Gastroesophageal sphincter (tissue), 4 donors: ENCODE data around the gene MRPL46. TPM values are rescaled to one million over a fixed set of nuclear protein-coding genes. Genes with fewer than 3 reads are reported as not detected.
"Not testable (repeated sequence)": the region's sequence is repeated elsewhere in the genome, so short reads cannot be mapped to it uniquely, and the experiment has no call there.

Experiments
- ATAC-seq: fragments of 150-250 bp; one replicate; pipeline ENCODE4 v1.9.1; 2016; ENCODE audit warnings: mild to moderate bottlenecking, moderate library complexity
- H3K27ac ChIP-seq, 4 donors: fragments of 200-600 bp; sonication (generic) in 3 of 4; 1 replicate in 3 of 4; 2 replicates in 1 of 4; pipeline ENCODE4 v1.5.1; 2016 to 2019
- H3K27me3 ChIP-seq: fragments of 200-600 bp; sonication (generic); one replicate; pipeline ENCODE4 v1.5.1; 2019
- H3K36me3 ChIP-seq, 2 donors: fragments of 200-600 bp; sonication (generic); one replicate each; pipeline ENCODE4 v1.5.1; 2019; ENCODE audit warnings: control low read depth in 1 of 2
- H3K4me1 ChIP-seq, 3 donors: fragments of 200-600 bp; sonication (generic); 1 replicate in 2 of 3; 2 replicates in 1 of 3; pipeline ENCODE4 v1.5.1; 2016 to 2019; ENCODE audit warnings: control low read depth in 2 of 3
- H3K4me3 ChIP-seq, 2 donors: fragments of 200-600 bp; sonication (generic); one replicate each; pipeline ENCODE4 v1.5.1; 2019; ENCODE audit warnings: mild to moderate bottlenecking in 1 of 2, moderate library complexity in 1 of 2
- H3K9me3 ChIP-seq, 3 donors: fragments of 200-600 bp; sonication (generic); one replicate each; pipeline ENCODE4 v1.5.1; 2017 to 2019; ENCODE audit warnings: control low read depth in 2 of 3
- CTCF ChIP-seq, 4 experiments: fragments of 200-600 bp in 2 of 4; fragments of 450-650 bp in 2 of 4; sonication (generic) in 1 of 4; IDR thresholded peaks; one replicate each; pipeline ENCODE4 v1.5.1; 2017 to 2019; ENCODE audit warnings: antibody characterized with exemption in 4 of 4, mild to moderate bottlenecking in 2 of 4, moderate library complexity in 2 of 4
- EP300 ChIP-seq: sonication (generic); formaldehyde crosslinking; IDR thresholded peaks from one replicate; pipeline ENCODE4 v1.6.1; 2017; ENCODE audit warnings: antibody characterized with exemption, mild to moderate bottlenecking
- POLR2A ChIP-seq, 2 donors: fragments of 450-650 bp; IDR thresholded peaks; one replicate each; pipeline ENCODE4 v1.6.1; 2017; ENCODE audit warnings: antibody characterized with exemption in 2 of 2, mild to moderate bottlenecking in 2 of 2, moderate library complexity in 1 of 2
- POLR2AphosphoS5 ChIP-seq: sonication (generic); formaldehyde crosslinking; IDR thresholded peaks from one replicate; pipeline ENCODE4 v1.6.1; 2017; ENCODE audit warnings: antibody characterized with exemption
- WGBS, 2 donors: methylation state at CpG; one replicate each; pipeline ENCODE4 v1.1.5; 2018; ENCODE audit warnings: low coverage in 1 of 2; 5-methylcytosine and 5-hydroxymethylcytosine counted together
- total RNA-seq, 4 donors: library from RNA; depleted of rRNA; stranded (reverse); fragments of >200 nt; gene quantifications; one replicate each; pipeline ENCODE4 v1.1.0, GENCODE V29; 2016

The MRPL46 gene
- total RNA-seq, 4 donors from 2014 or later, result 22.6 to 26.9 (median 22.9) TPM

GRCh38 chr15:88440021-88440420, 27.2 kb downstream of the MRPL46 start:
- no peaks in the 10 kb centered on the region for H3K36me3 ChIP-seq
- WGBS, 2 donors, result 80% methylated on average over 1 of the region's 1 CpG; no CpG with 5 or more reads in 1 of the 2 donors
- peaks cover 54% of the 10 kb centered on the region for H3K27me3 ChIP-seq
- H3K4me3 ChIP-seq, result no peak overlapping the region
- no peak overlapping the region for H3K27ac ChIP-seq
- H3K9me3 ChIP-seq, result peaks cover 0 to 19% (median 0%) of the 10 kb centered on the region in 3 donors
- H3K4me1 ChIP-seq, result no peaks in the 10 kb centered on the region
- no peak for TF ChIP-seq POLR2A (IDR thresholded peaks at IDR 0.05)
- no peak for TF ChIP-seq EP300
- TF ChIP-seq POLR2AphosphoS5, result no peak
- no peak for TF ChIP-seq CTCF (IDR thresholded peaks at IDR 0.05)
- ATAC-seq, result no peak

- Histone ChIP-seq H3K9me3 (peaks cover 0 to 5% (median 0%) of the 10 kb centered on the region in 3 donors), H3K36me3 (no peaks in the 10 kb centered on the region), H3K4me1 (no peaks in the 10 kb centered on the region), H3K4me3 (no peak overlapping the region), H3K27ac (no peak overlapping the region), H3K27me3 (peaks cover 48% of the 10 kb centered on the region)
- ATAC-seq, result no peak
- no peak for TF ChIP-seq POLR2AphosphoS5
- TF ChIP-seq EP300, result no peak
- TF ChIP-seq POLR2A (IDR thresholded peaks at IDR 0.05), result no peak
- no peak for TF ChIP-seq CTCF (IDR thresholded peaks at IDR 0.05)
- WGBS, 2 donors, result 72 to 80% methylated on average over 1 to 5 of the region's 5 CpGs
Measured at GRCh38 chr15:88438181-88438580, 29.0 kb downstream of the MRPL46 start.

DNA sequence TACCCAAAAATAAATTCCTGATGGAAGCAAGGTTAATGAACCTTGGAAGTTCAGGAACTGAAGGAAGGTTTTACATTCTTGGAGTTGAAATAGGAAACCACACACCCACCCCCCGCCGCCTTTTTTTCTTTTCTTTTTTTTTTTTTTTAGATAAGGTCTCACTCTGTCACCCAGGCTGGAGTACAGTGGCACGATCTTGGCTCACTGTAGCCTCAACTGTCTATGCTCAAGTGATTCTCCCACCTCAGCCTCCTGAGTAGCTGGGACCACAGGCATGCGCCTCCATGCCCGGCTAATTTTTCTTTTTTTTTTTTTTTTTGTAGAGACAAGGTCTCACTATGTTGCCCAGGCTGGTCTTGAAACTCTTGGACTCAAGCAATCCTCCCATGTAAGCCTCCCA, 33.1 kb downstream of the MRPL46 start:
- not testable (repeated sequence) for ATAC-seq, H3K4me1 ChIP-seq, H3K4me3 ChIP-seq, H3K36me3 ChIP-seq, H3K9me3 ChIP-seq, H3K27ac ChIP-seq
- WGBS, 2 donors, result 70 to 72% methylated on average over 4 to 5 of the region's 5 CpGs
- H3K27me3 ChIP-seq, result peaks cover 47% of the 10 kb centered on the region

DNA sequence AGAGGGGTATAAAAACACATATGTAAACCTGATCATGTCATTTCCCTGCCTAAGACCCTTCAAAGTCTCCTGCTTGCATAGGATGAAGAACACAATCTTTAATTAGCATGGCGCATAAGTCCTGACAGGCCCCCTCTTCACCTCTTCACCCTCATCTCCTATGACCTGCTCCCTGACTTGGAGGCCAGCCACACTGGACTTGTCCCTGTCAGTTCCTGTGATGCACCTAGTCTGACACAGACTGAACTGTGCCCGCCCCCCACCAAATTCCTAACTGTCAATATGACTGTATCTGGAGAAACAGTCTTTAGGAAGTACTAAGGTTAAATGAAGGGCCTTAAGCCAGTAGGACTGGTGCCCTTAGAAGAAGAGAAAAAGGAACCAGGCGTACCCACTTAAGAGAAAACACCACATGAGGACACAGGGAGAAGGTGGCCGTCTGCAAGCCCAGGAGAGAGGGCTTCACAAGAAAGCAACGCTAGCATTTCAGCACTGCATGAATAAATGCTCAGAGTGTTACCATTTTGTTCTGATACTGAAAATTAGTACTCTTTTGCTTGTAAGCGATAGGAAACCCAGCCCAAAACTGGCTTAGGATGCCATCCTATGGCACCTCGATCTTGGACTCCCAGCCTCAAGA, 34.0 kb downstream of the MRPL46 start:
- 78 to 85% methylated on average over 3 to 6 of the region's 7 CpGs for WGBS, 2 donors
- Histone ChIP-seq H3K4me1 (no peaks in the 10 kb centered on the region), H3K27ac (no peak overlapping the region), H3K27me3 (peaks cover 46% of the 10 kb centered on the region), H3K36me3 (no peaks in the 10 kb centered on the region), H3K4me3 (no peak overlapping the region), H3K9me3 (no peaks in the 10 kb centered on the region)
- ATAC-seq, result no peak
- no peak for TF ChIP-seq POLR2AphosphoS5
- no peak for TF ChIP-seq EP300
- TF ChIP-seq POLR2A (IDR thresholded peaks at IDR 0.05), result no peak
- no peak for TF ChIP-seq CTCF (IDR thresholded peaks at IDR 0.05)

- TF ChIP-seq CTCF (IDR thresholded peaks at IDR 0.05), result no peak
- no peak for TF ChIP-seq EP300
- no peak for TF ChIP-seq POLR2A (IDR thresholded peaks at IDR 0.05)
- TF ChIP-seq POLR2AphosphoS5, result no peak
- H3K4me1 ChIP-seq, result no peaks in the 10 kb centered on the region
- no peak overlapping the region for H3K27ac ChIP-seq
- WGBS, 2 donors, result 66 to 68% methylated on average over 5 to 7 of the region's 10 CpGs
- peaks cover 35% of the 10 kb centered on the region for H3K27me3 ChIP-seq
- no peak overlapping the region for H3K4me3 ChIP-seq
- H3K9me3 ChIP-seq, result no peaks in the 10 kb centered on the region
- no peaks in the 10 kb centered on the region for H3K36me3 ChIP-seq
- ATAC-seq, result no peak
Measured at GRCh38 chr15:88431441-88431840, 35.7 kb downstream of the MRPL46 start.
